TTC549 (cell line): Measurements from ENCODE around the gene ADAMTSL3.

Experiments used
- FAIRE-seq: peaks from 2 replicates; lab custom pipeline; 2012; peaks lifted over from hg19 to GRCh38; lab: Jason Lieb, UNC

Gene ADAMTSL3

GRCh38 chr15:83887961-83888360 is 234.0 kb downstream of the ADAMTSL3 start:
- FAIRE-seq = no peak

- FAIRE-seq = no peak
These were observed 236.1 kb downstream of the ADAMTSL3 start for GRCh38 chr15:83889995-83890394.

- FAIRE-seq = no peak
These were observed 236.7 kb downstream of the ADAMTSL3 start for GRCh38 chr15:83890587-83890986.

- FAIRE-seq = no peak
These were observed 238.6 kb downstream of the ADAMTSL3 start for GRCh38 chr15:83892498-83892897.

- FAIRE-seq = no peak
These were observed 239.4 kb downstream of the ADAMTSL3 start for GRCh38 chr15:83893308-83893707.

GRCh38 chr15:83897037-83897436 is 243.1 kb downstream of the ADAMTSL3 start:
- FAIRE-seq = no peak

- FAIRE-seq = no peak
These were observed 244.4 kb downstream of the ADAMTSL3 start for GRCh38 chr15:83898361-83898760.

- no peak for FAIRE-seq
These were observed 245.7 kb downstream of the ADAMTSL3 start for GRCh38 chr15:83899670-83900069.

GRCh38 chr15:83904107-83905040 is 250.5 kb downstream of the ADAMTSL3 start:
- FAIRE-seq = no peak

- no peak for FAIRE-seq
These were observed 251.8 kb downstream of the ADAMTSL3 start for GRCh38 chr15:83905556-83906273.

- no peak for FAIRE-seq
These were observed 257.4 kb downstream of the ADAMTSL3 start for GRCh38 chr15:83911345-83911744.

- no peak for FAIRE-seq
These were observed 258.4 kb downstream of the ADAMTSL3 start for GRCh38 chr15:83912343-83912742.

GRCh38 chr15:83913034-83913632 is 259.2 kb downstream of the ADAMTSL3 start:
- FAIRE-seq = no peak

- FAIRE-seq = no peak
These were observed 261.0 kb downstream of the ADAMTSL3 start for GRCh38 chr15:83914906-83915305.

GRCh38 chr15:83917432-83917831 is 263.5 kb downstream of the ADAMTSL3 start:
- no peak for FAIRE-seq

GRCh38 chr15:83918011-83918410 is 264.1 kb downstream of the ADAMTSL3 start:
- no peak for FAIRE-seq

GRCh38 chr15:83919319-83919830 is 265.5 kb downstream of the ADAMTSL3 start:
- FAIRE-seq = no peak

GRCh38 chr15:83919978-83920510 is 266.1 kb downstream of the ADAMTSL3 start:
- no peak for FAIRE-seq

GRCh38 chr15:83922649-83923294 is 268.8 kb downstream of the ADAMTSL3 start:
- FAIRE-seq = no peak

GRCh38 chr15:83926116-83926515 is 272.2 kb downstream of the ADAMTSL3 start:
- FAIRE-seq = no peak

- FAIRE-seq = no peak
These were observed 273.9 kb downstream of the ADAMTSL3 start for GRCh38 chr15:83927704-83928391.
